Parathyroid adenoma (tissue), 2 donors: Measurements from ENCODE around the gene APBA2.

ENCODE experiments used
- H2AFZ ChIP-seq: fragments of 300-600 bp; sonication (generic); one replicate; pipeline ENCODE4 v1.7.0; 2017; ENCODE audit warnings: antibody characterized with exemption, mild to moderate bottlenecking
- H3K27ac ChIP-seq: fragments of 300-600 bp; sonication (generic); one replicate; pipeline ENCODE4 v1.7.0; 2017
- H3K27me3 ChIP-seq: fragments of 300-600 bp; sonication (generic); one replicate; pipeline ENCODE4 v1.7.0; 2017; ENCODE audit warnings: low read length; ENCODE audit not compliant: control insufficient read depth, insufficient read depth
- H3K36me3 ChIP-seq: fragments of 300-600 bp; sonication (generic); one replicate; pipeline ENCODE4 v1.7.0; 2017; ENCODE audit warnings: low read length; ENCODE audit not compliant: control insufficient read depth, insufficient read depth
- H3K4me1 ChIP-seq: fragments of 300-600 bp; sonication (generic); one replicate; pipeline ENCODE4 v1.7.0; 2017; ENCODE audit warnings: control low read depth
- H3K4me2 ChIP-seq: fragments of 300-600 bp; sonication (generic); one replicate; pipeline ENCODE4 v1.7.0; 2017; ENCODE audit warnings: low read length
- H3K4me3 ChIP-seq: fragments of 300-600 bp; sonication (generic); one replicate; pipeline ENCODE4 v1.7.0; 2017; ENCODE audit warnings: low read depth, low read length
- H3K79me2 ChIP-seq: fragments of 300-600 bp; sonication (generic); one replicate; pipeline ENCODE4 v1.7.0; 2017; ENCODE audit warnings: control low read depth
- H3K9ac ChIP-seq: fragments of 300-600 bp; sonication (generic); one replicate; pipeline ENCODE4 v1.7.0; 2017; ENCODE audit warnings: mild to moderate bottlenecking
- H3K9me3 ChIP-seq: fragments of 300-600 bp; sonication (generic); one replicate; pipeline ENCODE4 v1.7.0; 2017; ENCODE audit warnings: low read length; ENCODE audit not compliant: control insufficient read depth
- CTCF ChIP-seq: fragments of 300-600 bp; sonication (generic); IDR thresholded peaks from one replicate; pipeline ENCODE4 v1.7.0; 2017; ENCODE audit warnings: antibody characterized with exemption, mild to moderate bottlenecking
- donor health status: primary hyperparathyroidism.

Gene APBA2

GRCh38 chr15:28986108-28986507 is 100.3 kb downstream of the APBA2 start:
- TF ChIP-seq CTCF = no peak
- H3K4me1 ChIP-seq = no peaks in the 10 kb centered on the region
- H3K9ac ChIP-seq = no peak overlapping the region
- no peaks in the 10 kb centered on the region for H3K36me3 ChIP-seq
- no peak overlapping the region for H3K4me2 ChIP-seq
- no peaks in the 10 kb centered on the region for H3K27me3 ChIP-seq
- H3K79me2 ChIP-seq = no peaks in the 10 kb centered on the region
- H3K4me3 ChIP-seq = no peak overlapping the region
- H3K27ac ChIP-seq = no peak overlapping the region
- no peak overlapping the region for H2AFZ ChIP-seq
- no peaks in the 10 kb centered on the region for H3K9me3 ChIP-seq

DNA sequence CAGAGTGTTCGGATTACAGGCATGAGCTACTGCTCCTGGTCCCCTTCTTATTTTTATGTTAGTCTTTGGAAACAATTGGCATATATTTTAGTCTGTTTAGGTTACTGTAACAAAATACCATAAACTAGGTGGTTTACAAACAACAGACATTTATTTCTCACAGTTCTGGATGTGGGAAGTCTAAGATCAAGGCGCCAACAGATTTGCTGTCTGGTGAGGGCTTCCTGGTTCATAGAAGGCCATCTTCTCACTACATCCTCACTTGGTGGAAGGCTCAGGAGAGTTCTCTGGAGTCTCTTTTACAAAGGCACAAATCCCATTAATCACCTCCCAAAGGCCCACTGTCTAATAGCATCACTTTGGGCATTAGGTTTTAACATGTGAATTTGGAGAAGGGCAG is 101.0 kb downstream of the APBA2 start:
- H3K9ac ChIP-seq = no peak overlapping the region
- H3K79me2 ChIP-seq = no peaks in the 10 kb centered on the region
- no peak overlapping the region for H3K4me2 ChIP-seq
- H2AFZ ChIP-seq = no peak overlapping the region
- no peaks in the 10 kb centered on the region for H3K36me3 ChIP-seq
- H3K9me3 ChIP-seq = no peaks in the 10 kb centered on the region
- no peaks in the 10 kb centered on the region for H3K4me1 ChIP-seq
- no peak overlapping the region for H3K27ac ChIP-seq
- H3K4me3 ChIP-seq = no peak overlapping the region
- TF ChIP-seq CTCF = no peak
- no peaks in the 10 kb centered on the region for H3K27me3 ChIP-seq

GRCh38 chr15:28987337-28987736 is 101.6 kb downstream of the APBA2 start:
- no peak for TF ChIP-seq CTCF
- no peaks in the 10 kb centered on the region for H3K79me2 ChIP-seq
- no peak overlapping the region for H3K9ac ChIP-seq
- H3K4me3 ChIP-seq = no peak overlapping the region
- H3K9me3 ChIP-seq = no peaks in the 10 kb centered on the region
- H3K27me3 ChIP-seq = no peaks in the 10 kb centered on the region
- H3K4me1 ChIP-seq = no peaks in the 10 kb centered on the region
- no peak overlapping the region for H2AFZ ChIP-seq
- no peak overlapping the region for H3K27ac ChIP-seq
- H3K4me2 ChIP-seq = no peak overlapping the region
- H3K36me3 ChIP-seq = no peaks in the 10 kb centered on the region

- no peak overlapping the region for H3K27ac ChIP-seq
Observed at GRCh38 chr15:28989239-28989830, 103.6 kb downstream of the APBA2 start.

More at GRCh38 chr15:28989239-28989830, 103.6 kb downstream of the APBA2 start:
- Histone ChIP-seq H3K4me2 (no peak overlapping the region), H3K36me3 (no peaks in the 10 kb centered on the region), H3K4me1 (no peaks in the 10 kb centered on the region), H3K27me3 (no peaks in the 10 kb centered on the region), H3K9me3 (no peaks in the 10 kb centered on the region), H2AFZ (no peak overlapping the region), H3K79me2 (no peaks in the 10 kb centered on the region), H3K9ac (no peak overlapping the region), H3K4me3 (no peak overlapping the region)
- no peak for TF ChIP-seq CTCF
